ENCODE measurements around the gene ZNF827. TPM values are rescaled to one million over a fixed set of nuclear protein-coding genes. Genes with fewer than 3 reads are reported as not detected.

ZNF827 gene
- total RNA-seq, 3 donors from 2014 or later = 18.6 to 21.1 (median 19.0) TPM

DNA sequence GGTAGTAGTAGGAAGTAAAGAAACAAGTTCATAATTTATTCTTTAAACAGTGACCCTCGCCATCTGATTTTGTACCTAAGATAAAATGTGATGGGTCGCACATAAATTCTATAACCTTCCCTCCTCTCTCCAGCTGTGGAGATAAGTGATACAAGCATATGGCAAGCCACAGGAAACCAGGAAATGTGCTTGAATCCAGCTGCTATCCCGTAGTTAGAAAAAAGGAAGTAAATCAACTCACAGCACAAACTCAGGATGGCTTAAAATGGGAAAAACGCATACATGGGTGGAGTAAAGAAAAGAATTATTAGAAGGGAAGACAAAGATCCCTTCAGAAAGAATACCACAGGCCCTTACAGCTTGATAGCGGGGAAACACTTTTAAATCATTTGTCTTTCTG is 78.2 kb downstream of the ZNF827 start:
- Histone ChIP-seq H3K27me3 (no peaks in the 10 kb centered on the region), H3K4me3 (no peak overlapping the region), H3K36me3 (no peaks in the 10 kb centered on the region), H3K27ac (no peak overlapping the region), H3K9me3 (no peaks in the 10 kb centered on the region), H3K4me1 (no peaks in the 10 kb centered on the region)
- no peak for DNase-seq (ENCODE audit: low spot score in 2 of 2)
- intact Hi-C loops (cut with DNase I; ENCODE audit: low total_unique reads) = no loop called here
- TF ChIP-seq CTCF (IDR thresholded peaks at IDR 0.05) (no peak), POLR2AphosphoS5 (IDR thresholded peaks at IDR 0.05) (no peak), POLR2A (IDR thresholded peaks at IDR 0.05) (no peak)

- no peaks in the 10 kb centered on the region for H3K27me3 ChIP-seq
- no peaks in the 10 kb centered on the region for H3K9me3 ChIP-seq
- TF ChIP-seq POLR2AphosphoS5 (IDR thresholded peaks at IDR 0.05) (no peak), CTCF (IDR thresholded peaks at IDR 0.05) (no peak), POLR2A (IDR thresholded peaks at IDR 0.05) (no peak)
- no peaks in the 10 kb centered on the region for H3K4me1 ChIP-seq
- H3K4me3 ChIP-seq = no peak overlapping the region
- no peak for DNase-seq (ENCODE audit: low spot score in 2 of 2)
- H3K27ac ChIP-seq = no peak overlapping the region
- intact Hi-C loops (cut with DNase I; ENCODE audit: low total_unique reads) = no loop called here
- H3K36me3 ChIP-seq = no peaks in the 10 kb centered on the region
These were observed 78.7 kb downstream of the ZNF827 start for GRCh38 chr4:145859926-145860325.

GRCh38 chr4:145859426-145859825 is 79.2 kb downstream of the ZNF827 start:
- DNase-seq (ENCODE audit: low spot score in 2 of 2) = no peak
- Histone ChIP-seq H3K27ac (no peak overlapping the region), H3K9me3 (no peaks in the 10 kb centered on the region), H3K4me1 (no peaks in the 10 kb centered on the region), H3K4me3 (no peak overlapping the region), H3K36me3 (no peaks in the 10 kb centered on the region), H3K27me3 (no peaks in the 10 kb centered on the region)
- TF ChIP-seq POLR2A (IDR thresholded peaks at IDR 0.05) (no peak), POLR2AphosphoS5 (IDR thresholded peaks at IDR 0.05) (no peak), CTCF (IDR thresholded peaks at IDR 0.05) (no peak)
- intact Hi-C loops (cut with DNase I; ENCODE audit: low total_unique reads) = no loop called here

DNA sequence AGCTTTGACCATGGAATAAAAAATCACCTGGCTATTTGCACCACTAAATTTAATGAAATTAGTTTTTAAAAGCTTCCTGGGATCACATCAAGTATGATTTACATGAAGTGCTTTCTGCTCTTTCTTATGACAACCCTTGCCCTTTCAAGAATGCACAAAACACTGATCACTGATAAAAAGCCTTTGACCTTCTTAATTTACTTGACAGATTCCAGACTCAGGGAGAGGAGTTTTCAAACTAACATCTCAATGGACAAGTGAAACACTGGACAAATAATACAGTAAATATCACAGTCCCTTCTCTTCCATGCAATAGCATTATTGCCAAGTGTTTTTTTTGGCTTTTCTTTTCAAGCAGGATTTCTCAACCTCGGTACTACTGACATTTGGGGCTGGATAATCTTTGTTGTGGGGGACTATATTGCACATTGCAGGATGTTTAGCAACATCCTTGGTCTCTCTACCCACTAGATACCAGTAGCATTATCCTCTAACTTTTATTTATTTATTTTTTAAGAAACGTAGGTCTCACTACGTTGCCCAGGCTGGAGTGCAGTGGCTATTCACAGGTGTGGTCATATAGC is 86.3 kb downstream of the ZNF827 start:
- Histone ChIP-seq H3K4me1 (no peaks in the 10 kb centered on the region), H3K27ac (peak overlapping the region in 1 of 2 donors; percentile 7), H3K36me3 (no peaks in the 10 kb centered on the region), H3K27me3 (no peaks in the 10 kb centered on the region), H3K9me3 (no peaks in the 10 kb centered on the region), H3K4me3 (no peak overlapping the region)
- no peak for DNase-seq (ENCODE audit: low spot score in 2 of 2)
- TF ChIP-seq POLR2AphosphoS5 (IDR thresholded peaks at IDR 0.05) (no peak), CTCF (IDR thresholded peaks at IDR 0.05) (no peak), POLR2A (IDR thresholded peaks at IDR 0.05) (no peak)
- intact Hi-C loops (cut with DNase I; ENCODE audit: low total_unique reads) = no loop called here

DNA sequence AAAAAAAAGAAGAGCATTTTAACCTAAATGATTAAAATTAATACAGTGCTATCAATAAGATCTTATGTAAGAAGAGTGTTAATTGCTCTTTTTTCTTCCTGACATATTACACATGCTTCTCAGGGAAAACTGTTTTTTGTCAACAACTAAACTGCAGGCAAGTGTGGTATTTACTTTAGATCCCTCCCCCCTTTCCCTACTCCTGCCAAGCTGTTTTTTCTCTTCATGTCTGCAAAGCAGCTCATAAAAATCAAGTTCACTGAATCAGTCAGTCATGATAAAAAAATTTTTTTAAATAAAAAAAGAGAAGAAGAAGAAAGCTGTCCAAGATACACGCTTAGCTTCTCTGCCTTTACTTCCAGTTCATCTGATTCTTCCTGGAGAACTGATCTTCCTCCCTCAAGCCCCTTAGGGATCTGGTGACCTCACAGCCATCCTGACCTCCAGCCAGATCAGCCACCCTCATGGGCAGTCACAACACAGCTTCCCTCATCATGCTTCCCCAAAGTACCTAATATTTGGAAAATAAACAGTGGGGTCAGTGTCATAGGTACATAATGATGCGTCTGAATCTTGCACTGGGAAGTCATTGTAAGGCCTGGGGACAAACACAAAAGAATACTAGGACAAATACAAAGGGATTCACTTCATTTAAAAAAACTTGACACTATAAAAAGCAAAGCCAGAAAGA is 87.0 kb downstream of the ZNF827 start:
- Histone ChIP-seq H3K4me3 (no peak overlapping the region), H3K27me3 (no peaks in the 10 kb centered on the region), H3K9me3 (no peaks in the 10 kb centered on the region), H3K36me3 (no peaks in the 10 kb centered on the region), H3K27ac (no peak overlapping the region), H3K4me1 (no peaks in the 10 kb centered on the region)
- no peak for DNase-seq (ENCODE audit: low spot score in 2 of 2)
- intact Hi-C loops (cut with DNase I; ENCODE audit: low total_unique reads) = no loop called here
- TF ChIP-seq CTCF (IDR thresholded peaks at IDR 0.05) (no peak), POLR2AphosphoS5 (IDR thresholded peaks at IDR 0.05) (no peak), POLR2A (IDR thresholded peaks at IDR 0.05) (no peak)
